ENCODE results near the gene RALGPS1.

DNA sequence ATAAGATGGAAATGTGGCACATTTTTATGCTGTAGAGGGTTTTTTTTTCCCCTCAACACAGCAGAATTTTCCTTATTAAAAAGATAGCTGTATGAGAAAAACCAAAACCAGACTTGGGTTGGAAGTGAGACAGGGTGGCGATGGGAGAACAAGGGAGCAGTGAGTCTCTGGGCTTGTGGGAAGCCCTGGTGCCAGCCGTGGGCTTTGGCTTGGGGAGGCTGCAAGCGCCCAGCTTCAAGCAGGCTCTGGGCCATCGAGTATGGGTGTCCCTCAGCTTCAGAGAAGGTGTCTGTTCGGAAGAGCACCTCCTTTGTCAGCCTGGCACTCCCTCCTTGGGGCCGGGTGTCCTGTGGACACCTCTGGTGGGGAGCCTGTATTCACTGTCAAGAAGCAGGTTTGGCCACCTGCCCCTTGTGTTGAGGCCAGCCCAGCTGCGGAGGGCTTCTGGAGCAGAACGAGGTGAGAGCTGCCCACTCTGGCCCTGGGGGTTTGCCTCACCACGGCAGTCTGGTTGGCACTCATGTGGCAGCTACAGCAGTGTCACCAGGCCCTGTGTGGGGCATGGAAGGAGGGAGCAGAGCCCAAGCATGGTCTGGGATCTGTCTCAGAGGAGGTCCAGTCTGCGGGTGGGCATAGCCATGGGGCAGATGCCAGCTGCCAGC lies 245.5 kb downstream of the RALGPS1 start:
- TF ChIP-seq CTCF (IDR thresholded peaks at IDR 0.05), result no peak
- TF ChIP-seq POLR2AphosphoS5 (IDR thresholded peaks at IDR 0.05), result no peak
- no peak for TF ChIP-seq POLR2A (IDR thresholded peaks at IDR 0.05; ENCODE audit: low read depth)
